ENCODE data around the gene HBZ.

HBZ gene

GRCh38 chr16:180681-181564 lies 28.5 kb downstream of the HBZ start:
- DNase-seq (ENCODE audit: low spot score) (no peak), ATAC-seq (ENCODE audit: low read depth) (peak; percentile 61)
- no peak for TF ChIP-seq CTCF (IDR thresholded peaks at IDR 0.05; ENCODE audit: poor library complexity, severe bottlenecking)
- Histone ChIP-seq H3K27me3 (ENCODE audit: insufficient read depth, poor library complexity, severe bottlenecking) (peaks cover 30% of the 10 kb centered on the region), H3K36me3 (ENCODE audit: low read depth) (no peaks in the 10 kb centered on the region), H3K27ac (ENCODE audit: poor library complexity, severe bottlenecking) (no peak overlapping the region), H3K4me1 (ENCODE audit: insufficient read depth, poor library complexity, severe bottlenecking) (no peaks in the 10 kb centered on the region), H3K4me3 (ENCODE audit: severe bottlenecking) (peak overlapping the region; percentile 8), H3K9me3 (ENCODE audit: severe bottlenecking) (no peaks in the 10 kb centered on the region)

- TF ChIP-seq CTCF (IDR thresholded peaks at IDR 0.05; ENCODE audit: poor library complexity, severe bottlenecking) = peak; percentile 94
- Histone ChIP-seq H3K4me1 (ENCODE audit: insufficient read depth, poor library complexity, severe bottlenecking) (no peaks in the 10 kb centered on the region), H3K36me3 (ENCODE audit: low read depth) (no peaks in the 10 kb centered on the region), H3K27ac (ENCODE audit: poor library complexity, severe bottlenecking) (no peak overlapping the region), H3K9me3 (ENCODE audit: severe bottlenecking) (no peaks in the 10 kb centered on the region), H3K27me3 (ENCODE audit: insufficient read depth, poor library complexity, severe bottlenecking) (peaks cover 30% of the 10 kb centered on the region), H3K4me3 (ENCODE audit: severe bottlenecking) (no peak overlapping the region)
- DNase-seq (ENCODE audit: low spot score) (no peak), ATAC-seq (ENCODE audit: low read depth) (no peak)
Measured at GRCh38 chr16:181565-182021, 29.1 kb downstream of the HBZ start.

- no peak for TF ChIP-seq CTCF (IDR thresholded peaks at IDR 0.05; ENCODE audit: poor library complexity, severe bottlenecking)
- no peak for DNase-seq (ENCODE audit: low spot score)
- Histone ChIP-seq H3K36me3 (ENCODE audit: low read depth) (peaks cover 8% of the 10 kb centered on the region), H3K9me3 (ENCODE audit: severe bottlenecking) (no peaks in the 10 kb centered on the region), H3K4me3 (ENCODE audit: severe bottlenecking) (no peak overlapping the region), H3K27ac (ENCODE audit: poor library complexity, severe bottlenecking) (no peak overlapping the region), H3K4me1 (ENCODE audit: insufficient read depth, poor library complexity, severe bottlenecking) (no peaks in the 10 kb centered on the region), H3K27me3 (ENCODE audit: insufficient read depth, poor library complexity, severe bottlenecking) (peaks cover 20% of the 10 kb centered on the region)
- no peak for ATAC-seq (ENCODE audit: low read depth)
Measured at GRCh38 chr16:183005-183404, 30.6 kb downstream of the HBZ start.

GRCh38 chr16:185213-185612 lies 32.8 kb downstream of the HBZ start:
- DNase-seq (ENCODE audit: low spot score) (no peak), ATAC-seq (ENCODE audit: low read depth) (no peak)
- no peaks in the 10 kb centered on the region for H3K27me3 ChIP-seq (ENCODE audit: insufficient read depth, poor library complexity, severe bottlenecking)
- TF ChIP-seq CTCF (IDR thresholded peaks at IDR 0.05; ENCODE audit: poor library complexity, severe bottlenecking) = no peak
- H3K9me3 ChIP-seq (ENCODE audit: severe bottlenecking) = no peaks in the 10 kb centered on the region
- H3K4me1 ChIP-seq (ENCODE audit: insufficient read depth, poor library complexity, severe bottlenecking) = no peaks in the 10 kb centered on the region
- H3K4me3 ChIP-seq (ENCODE audit: severe bottlenecking) = no peak overlapping the region
- H3K36me3 ChIP-seq (ENCODE audit: low read depth) = peaks cover 28% of the 10 kb centered on the region
- H3K27ac ChIP-seq (ENCODE audit: poor library complexity, severe bottlenecking) = no peak overlapping the region

GRCh38 chr16:185691-186090 lies 33.2 kb downstream of the HBZ start:
- TF ChIP-seq CTCF (IDR thresholded peaks at IDR 0.05; ENCODE audit: poor library complexity, severe bottlenecking) = no peak
- ATAC-seq (ENCODE audit: low read depth) = no peak
- peaks cover 31% of the 10 kb centered on the region for H3K36me3 ChIP-seq (ENCODE audit: low read depth)

More at GRCh38 chr16:185691-186090, 33.2 kb downstream of the HBZ start:
- no peak for DNase-seq (ENCODE audit: low spot score)
- no peaks in the 10 kb centered on the region for H3K4me1 ChIP-seq (ENCODE audit: insufficient read depth, poor library complexity, severe bottlenecking)
- no peak overlapping the region for H3K4me3 ChIP-seq (ENCODE audit: severe bottlenecking)
- no peaks in the 10 kb centered on the region for H3K9me3 ChIP-seq (ENCODE audit: severe bottlenecking)
- no peaks in the 10 kb centered on the region for H3K27me3 ChIP-seq (ENCODE audit: insufficient read depth, poor library complexity, severe bottlenecking)
- no peak overlapping the region for H3K27ac ChIP-seq (ENCODE audit: poor library complexity, severe bottlenecking)
